NT2/D1 (cell line): ENCODE data around the gene DLX2.
A peak's percentile ranks its signal among the peaks of the same experiment; 100 is the strongest.

Experiments
- DNase-seq: peaks from one replicate; pipeline ENCODE4 v3.0.0-alpha.2; 2011; ENCODE audit warnings: low read depth, low spot score
- H3K27me3 ChIP-seq: 2 replicates; pipeline ENCODE4 v1.6.0; 2011; ENCODE audit warnings: mild to moderate bottlenecking; ENCODE audit not compliant: insufficient read length, insufficient read depth
- H3K36me3 ChIP-seq: 2 replicates; pipeline ENCODE4 v1.6.1; 2011; ENCODE audit warnings: mild to moderate bottlenecking, low read length, mixed read lengths; ENCODE audit not compliant: insufficient read depth, insufficient read length
- H3K4me1 ChIP-seq: 2 replicates; pipeline ENCODE4 v1.5.1; 2011; ENCODE audit not compliant: insufficient read depth, insufficient read length
- H3K4me3 ChIP-seq: 2 replicates; pipeline ENCODE4 v1.5.1; 2011; ENCODE audit warnings: low read depth; ENCODE audit not compliant: insufficient read length
- H3K9ac ChIP-seq: 2 replicates; pipeline ENCODE4 v1.6.0; 2011; ENCODE audit warnings: low read depth; ENCODE audit not compliant: insufficient read length
- H3K9me3 ChIP-seq: 2 replicates; pipeline ENCODE4 v1.5.1; 2011; ENCODE audit warnings: mild to moderate bottlenecking, low read length; ENCODE audit not compliant: insufficient read depth
- SUZ12 ChIP-seq: IDR thresholded peaks from 2 replicates; pipeline ENCODE4 v1.6.1; 2011; ENCODE audit not compliant: insufficient read length, insufficient read depth; ENCODE audit errors: extremely low read depth
- YY1 ChIP-seq: IDR thresholded peaks from 2 replicates; pipeline ENCODE4 v1.6.1; 2011; ENCODE audit not compliant: insufficient read length, insufficient read depth
- ZNF274 ChIP-seq: IDR thresholded peaks from 2 replicates; pipeline ENCODE4 v1.6.1; 2011; ENCODE audit warnings: mild to moderate bottlenecking, low read depth, low read length

Gene DLX2

GRCh38 chr2:172106108-172106961, 3.6 kb upstream of the DLX2 start:
- Histone ChIP-seq H3K27me3 (peaks cover 61% of the 10 kb centered on the region), H3K4me1 (peaks cover 10% of the 10 kb centered on the region), H3K9ac (peak overlapping the region; percentile 52), H3K4me3 (peak overlapping the region; percentile 41), H3K9me3 (no peaks in the 10 kb centered on the region), H3K36me3 (no peaks in the 10 kb centered on the region)
- TF ChIP-seq YY1 = no peak
- no peak for TF ChIP-seq SUZ12
- no peak for TF ChIP-seq ZNF274
- DNase-seq = no peak

DNA sequence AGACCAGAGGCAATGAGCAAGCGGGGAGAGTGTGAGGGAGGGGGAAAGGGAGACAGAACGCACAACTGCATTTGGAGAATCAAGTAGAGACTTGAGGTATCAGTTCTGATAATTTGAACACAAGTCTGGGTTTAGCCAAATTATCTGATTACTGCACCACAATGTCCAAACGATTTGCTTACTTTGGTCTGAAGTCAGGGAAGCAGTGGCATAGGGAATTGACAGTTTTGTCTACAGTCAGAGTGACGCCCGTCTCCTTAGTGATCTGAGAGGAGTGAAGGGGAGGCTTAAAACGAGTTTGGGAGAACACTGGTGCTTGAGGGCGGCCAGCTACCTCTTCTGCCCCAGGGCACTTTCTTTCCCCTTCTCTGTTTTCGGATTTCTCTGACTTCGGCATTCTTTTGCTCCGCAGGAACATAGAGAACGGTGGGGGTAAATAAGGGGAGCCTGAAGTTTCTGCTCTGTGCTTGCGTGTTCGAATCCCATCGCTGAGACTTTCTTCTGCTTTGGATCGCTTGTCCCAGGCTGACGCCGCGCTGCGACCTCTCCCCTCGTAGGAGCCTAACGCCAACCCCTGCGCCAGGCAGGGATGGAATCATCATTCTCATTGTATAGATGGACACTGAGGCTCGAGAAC, 2.9 kb upstream of the DLX2 start:
- Histone ChIP-seq H3K9me3 (no peaks in the 10 kb centered on the region), H3K9ac (peak overlapping the region; percentile 52), H3K4me1 (peaks cover 10% of the 10 kb centered on the region), H3K4me3 (peak overlapping the region; percentile 41), H3K36me3 (no peaks in the 10 kb centered on the region), H3K27me3 (peaks cover 68% of the 10 kb centered on the region)
- TF ChIP-seq ZNF274 = no peak
- no peak for TF ChIP-seq YY1
- no peak for TF ChIP-seq SUZ12
- DNase-seq = no peak

DNA sequence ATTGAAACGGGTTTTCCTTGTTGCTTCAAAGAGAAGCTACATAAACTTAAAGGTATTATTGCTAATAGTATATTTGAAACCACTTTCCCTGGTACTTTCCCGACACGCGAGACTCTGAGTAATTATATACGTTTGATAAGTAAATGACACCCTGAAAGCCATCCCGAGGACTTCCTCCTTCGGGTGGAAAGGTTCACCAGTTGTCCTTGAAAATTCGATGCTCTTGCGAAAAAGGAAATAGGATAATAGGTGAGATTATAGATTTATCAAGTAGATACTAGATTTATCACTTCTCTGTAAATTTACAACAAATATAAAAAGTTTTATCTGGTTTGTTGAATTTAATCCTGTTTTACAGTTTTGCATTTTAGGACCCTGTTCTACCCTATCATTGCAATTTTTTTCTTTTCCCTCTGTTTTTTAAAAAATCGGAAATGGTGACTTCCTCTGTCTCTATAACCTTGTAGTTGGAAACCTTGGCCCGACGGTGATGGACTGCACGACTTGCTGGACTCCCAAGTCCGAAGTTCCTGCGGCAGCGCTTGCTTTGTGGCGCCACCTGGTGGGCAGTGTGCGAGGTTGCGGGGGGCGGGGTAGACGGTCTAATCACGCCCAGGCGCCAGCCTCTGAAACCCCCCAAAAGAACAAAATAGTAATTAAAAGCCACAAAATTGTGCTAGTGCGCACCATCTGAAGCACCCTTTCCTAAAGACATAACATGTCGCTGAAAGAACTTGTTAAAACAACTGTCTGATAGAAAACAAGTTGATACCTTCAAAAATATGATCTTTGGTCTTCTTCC, 972 bp upstream of the DLX2 start:
- no peak for TF ChIP-seq SUZ12
- H3K9ac ChIP-seq = no peak overlapping the region
- no peaks in the 10 kb centered on the region for H3K9me3 ChIP-seq
- no peaks in the 10 kb centered on the region for H3K36me3 ChIP-seq
- H3K27me3 ChIP-seq = peaks cover 87% of the 10 kb centered on the region
- no peak overlapping the region for H3K4me3 ChIP-seq
- H3K4me1 ChIP-seq = peaks cover 10% of the 10 kb centered on the region
- no peak for DNase-seq

DNA sequence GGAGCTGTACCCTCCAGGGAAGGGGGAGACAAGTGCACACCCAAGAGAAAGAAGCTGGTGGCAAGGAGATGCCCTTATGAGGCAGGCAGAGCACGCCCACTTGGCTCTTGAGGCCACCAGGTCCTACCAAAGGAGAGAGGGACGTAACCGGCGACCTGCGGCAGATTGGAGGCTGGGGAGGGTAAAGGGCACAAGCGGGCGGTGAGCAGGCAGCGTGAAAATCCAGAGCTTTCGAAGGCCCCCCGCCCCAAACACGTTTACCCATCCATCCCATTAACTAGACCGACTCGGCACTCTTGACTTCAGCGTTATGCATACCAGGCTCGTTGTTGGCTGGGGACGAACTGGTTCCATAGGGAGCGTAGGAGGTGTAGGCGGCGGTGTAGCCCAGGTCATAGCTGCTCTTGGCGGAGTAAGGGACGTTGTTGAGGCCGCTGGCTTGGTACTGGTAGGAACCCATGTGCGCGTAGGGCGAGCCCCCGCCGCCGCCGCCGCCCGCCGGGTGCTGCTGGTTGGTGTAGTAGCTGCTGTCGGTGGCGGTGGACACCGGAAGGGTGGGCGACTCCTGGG, 794 bp downstream of the DLX2 start:
- Histone ChIP-seq H3K27me3 (peaks cover 92% of the 10 kb centered on the region), H3K9ac (peak overlapping the region; percentile 59), H3K4me3 (peak overlapping the region; percentile 45), H3K9me3 (no peaks in the 10 kb centered on the region), H3K36me3 (no peaks in the 10 kb centered on the region), H3K4me1 (peaks cover 10% of the 10 kb centered on the region)
- no peak for DNase-seq
- no peak for TF ChIP-seq YY1
- no peak for TF ChIP-seq SUZ12
- no peak for TF ChIP-seq ZNF274

DNA sequence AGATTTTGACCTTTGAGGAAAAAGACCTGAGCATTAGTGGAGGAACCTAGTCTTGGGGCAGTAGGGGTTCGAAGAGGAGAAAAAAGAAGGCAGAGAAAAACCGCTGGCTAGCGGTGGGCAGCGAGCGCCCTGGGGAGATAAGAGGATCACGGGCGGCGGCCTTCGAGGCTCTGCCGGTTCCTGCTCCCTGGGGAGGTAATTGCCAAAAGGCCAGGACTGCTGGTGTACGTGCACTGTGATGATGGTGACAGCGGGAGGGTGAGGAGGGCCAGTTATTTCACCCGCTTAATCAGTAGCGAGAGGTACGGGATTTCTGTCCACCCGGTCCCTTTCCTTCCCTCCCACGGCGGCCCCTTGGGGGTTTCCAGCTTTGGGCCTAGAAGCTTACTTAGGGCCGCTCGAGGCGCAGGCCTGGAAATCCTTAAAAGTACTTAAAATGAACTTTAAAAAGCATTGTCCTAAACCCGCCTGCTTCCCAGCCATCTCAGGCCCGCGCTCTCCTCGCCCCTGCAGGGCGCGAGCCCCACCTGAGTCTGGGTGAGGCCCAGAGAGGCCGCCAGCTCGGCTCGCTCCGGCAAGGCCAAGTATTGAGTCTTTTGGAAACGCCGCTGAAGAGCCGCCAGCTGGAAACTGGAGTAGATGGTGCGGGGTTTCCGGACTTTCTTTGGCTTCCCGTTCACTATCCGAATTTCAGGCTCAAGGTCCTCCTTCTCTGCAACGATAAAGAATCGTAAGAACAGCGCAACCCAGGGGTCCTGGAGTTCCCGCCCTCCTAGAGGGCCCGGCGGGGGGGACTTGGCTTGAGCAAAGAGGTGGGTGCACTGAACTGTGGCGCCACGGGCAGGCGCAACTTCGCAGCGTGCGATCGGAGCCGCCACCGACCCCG, 1.5 kb downstream of the DLX2 start:
- peaks cover 14% of the 10 kb centered on the region for H3K4me1 ChIP-seq
- TF ChIP-seq SUZ12 (peak; percentile 62), YY1 (no peak), ZNF274 (no peak)
- H3K4me3 ChIP-seq = peak overlapping the region; percentile 45
- H3K9me3 ChIP-seq = no peaks in the 10 kb centered on the region
- H3K36me3 ChIP-seq = no peaks in the 10 kb centered on the region
- H3K9ac ChIP-seq = peak overlapping the region; percentile 59
- H3K27me3 ChIP-seq = peaks cover 91% of the 10 kb centered on the region
- no peak for DNase-seq

DNA sequence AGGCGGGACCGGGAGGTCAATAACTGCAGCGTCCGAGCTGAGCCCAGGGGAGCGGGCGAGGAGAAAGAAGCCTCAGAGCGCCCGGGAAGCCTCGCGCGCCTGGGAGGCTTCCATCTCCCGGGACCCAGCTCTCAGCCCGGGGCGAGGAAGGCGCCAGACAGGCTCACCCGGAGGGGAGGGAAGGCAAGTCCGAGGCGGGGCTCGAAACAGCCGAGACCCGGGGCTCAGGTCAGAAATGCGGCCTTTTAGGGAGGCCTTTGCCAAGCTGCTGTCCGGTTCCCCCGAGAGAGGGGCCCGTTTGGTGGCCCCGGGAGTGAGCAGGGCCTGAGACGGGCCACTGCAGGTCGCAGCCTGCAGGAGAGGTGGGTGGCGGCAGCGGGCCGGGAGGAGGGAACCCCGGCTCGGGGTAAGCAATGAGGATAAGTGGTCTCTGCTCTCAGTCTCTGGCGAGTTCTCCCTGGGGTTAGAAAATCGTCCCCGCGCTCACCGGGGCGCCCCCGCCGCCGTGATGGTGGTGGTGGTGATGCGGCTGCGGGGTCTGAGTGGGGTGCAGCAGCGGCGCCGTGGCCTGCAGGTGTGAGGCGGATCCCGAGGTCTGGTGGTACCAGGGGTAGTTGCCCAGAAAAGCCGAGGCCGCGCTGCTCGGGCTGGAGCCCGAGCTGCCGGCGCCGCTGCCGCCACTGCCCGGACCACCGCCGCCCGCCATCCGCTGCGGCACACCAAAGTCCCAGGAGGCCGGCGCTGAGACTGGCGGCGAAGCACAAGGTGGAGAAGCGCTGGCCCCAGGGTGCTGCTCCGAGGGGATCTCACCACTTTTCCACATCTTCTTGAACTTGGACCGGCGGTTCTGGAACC, 2.4 kb downstream of the DLX2 start:
- Histone ChIP-seq H3K9me3 (no peaks in the 10 kb centered on the region), H3K27me3 (peaks cover 91% of the 10 kb centered on the region), H3K4me1 (peaks cover 11% of the 10 kb centered on the region), H3K36me3 (no peaks in the 10 kb centered on the region), H3K4me3 (peak overlapping the region; percentile 45), H3K9ac (peak overlapping the region; percentile 61)
- no peak for DNase-seq
- TF ChIP-seq SUZ12 = no peak
- no peak for TF ChIP-seq YY1
- no peak for TF ChIP-seq ZNF274
